T-helper 17 cell (primary cell): ENCODE measurements around the gene KRTAP25-1. TPM values are rescaled to one million over a fixed set of nuclear protein-coding genes. Genes with fewer than 3 reads are reported as not detected.

Experiments used
- ATAC-seq: fragments of 150-1000 bp; cut with Tn5 transposase; 2 replicates; pipeline ENCODE4 v1.10.0; 2021; ENCODE audit warnings: mild to moderate bottlenecking, moderate library complexity
- DNase-seq, 3 donors: peaks; one replicate each; pipeline versions ENCODE4 v3.0.0 to v3.0.0-alpha.2; 2020 to 2021
- H3K9me3 ChIP-seq: one replicate; pipeline ENCODE4 v1.7.0; 2013; ENCODE audit warnings: low read length, mild to moderate bottlenecking; ENCODE audit not compliant: control insufficient read depth, poor library complexity, severe bottlenecking
- H3K27ac Mint-ChIP-seq: one replicate; pipeline ENCODE4 v1.8.0; 2022; ENCODE audit warnings: mild to moderate bottlenecking, moderate library complexity, mixed read lengths
- H3K27me3 Mint-ChIP-seq: one replicate; pipeline ENCODE4 v1.8.0; 2022; ENCODE audit warnings: mixed read lengths
- H3K36me3 Mint-ChIP-seq: one replicate; pipeline ENCODE4 v1.8.0; 2022; ENCODE audit warnings: low read depth, mixed read lengths
- H3K4me1 Mint-ChIP-seq: one replicate; pipeline ENCODE4 v1.8.0; 2022; ENCODE audit warnings: mild to moderate bottlenecking, mixed read lengths
- H3K4me3 Mint-ChIP-seq: one replicate; pipeline ENCODE4 v1.8.0; 2022; ENCODE audit warnings: mild to moderate bottlenecking, moderate library complexity, mixed read lengths
- total RNA-seq, 4 donors: library from RNA in 2 of 4; stranded (reverse) in 2 of 4; gene quantifications; one replicate each; pipeline ENCODE4 v1.2.3 and lab custom pipeline; 2022 to 2026

KRTAP25-1 gene
- total RNA-seq (not detected), total RNA-seq (lab: John Stamatoyannopoulos, UW) (0 reads per million in 2 donors)

- H3K27ac Mint-ChIP-seq: no peak within 1 kb of the TSS
- no peaks in the 10 kb centered on the region for H3K4me1 Mint-ChIP-seq
- ATAC-seq: no peak
- no peaks in the 10 kb centered on the region for H3K36me3 Mint-ChIP-seq
- H3K9me3 ChIP-seq: no peaks in the 10 kb centered on the region
- H3K4me3 Mint-ChIP-seq: no peak within 1 kb of the TSS
- no peak for DNase-seq
- H3K27me3 Mint-ChIP-seq: no peaks in the 10 kb centered on the region
Measured at GRCh38 chr21:30289215-30289614, at the start of gene KRTAP25-1. Gene KRTAP25-1, minus strand, starts transcription at chr21:30289514. Its CDS starts 24 bp downstream, at chr21:30289490.

DNA sequence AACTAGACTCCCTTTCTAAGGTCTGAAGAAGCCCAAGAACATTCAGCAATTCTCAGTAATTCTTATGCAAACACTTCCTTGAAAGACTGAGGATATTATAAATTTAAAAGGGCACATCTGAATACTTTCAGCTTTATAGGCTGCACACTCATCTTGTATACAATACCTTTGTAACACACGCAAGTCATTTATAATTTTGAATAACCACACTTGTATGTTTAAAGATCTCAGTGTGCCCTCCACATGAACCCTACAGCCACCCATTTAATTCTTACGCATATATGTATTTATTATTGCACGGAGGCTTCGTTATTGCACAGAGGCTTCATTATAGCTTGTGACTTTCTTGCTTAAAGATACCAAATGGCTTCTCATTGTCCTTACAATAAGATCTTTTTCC, 49.4 kb upstream of the KRTAP25-1 start:
- H3K4me3 Mint-ChIP-seq: no peak overlapping the region
- H3K36me3 Mint-ChIP-seq: no peaks in the 10 kb centered on the region
- no peak overlapping the region for H3K27ac Mint-ChIP-seq
- ATAC-seq (no peak), DNase-seq (no peak)
- H3K9me3 ChIP-seq: no peaks in the 10 kb centered on the region
- H3K27me3 Mint-ChIP-seq: peaks cover 5% of the 10 kb centered on the region
- H3K4me1 Mint-ChIP-seq: no peaks in the 10 kb centered on the region

DNA sequence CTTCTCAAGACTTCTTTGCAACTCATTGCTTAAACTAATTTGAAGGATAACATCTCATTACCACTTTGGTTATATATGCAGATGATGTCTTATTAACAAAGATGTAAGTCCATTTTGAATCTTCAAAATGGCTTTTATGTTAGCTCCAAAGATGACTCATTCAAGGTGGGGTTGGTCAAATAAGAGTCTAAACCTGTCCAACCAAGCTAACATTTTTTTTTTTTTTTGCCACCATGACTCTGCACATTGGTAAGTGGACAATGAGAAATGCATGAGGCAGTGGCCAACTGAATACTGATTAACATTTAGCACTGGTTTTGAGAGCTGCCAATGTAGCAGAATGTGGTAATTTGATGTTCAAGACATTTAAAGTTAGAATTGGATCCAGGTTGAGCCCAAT, 48.5 kb upstream of the KRTAP25-1 start:
- Mint-ChIP-seq H3K36me3 (no peaks in the 10 kb centered on the region), H3K27me3 (peaks cover 4% of the 10 kb centered on the region), H3K4me1 (no peaks in the 10 kb centered on the region), H3K4me3 (no peak overlapping the region), H3K27ac (no peak overlapping the region)
- ATAC-seq: no peak
- no peak for DNase-seq
- H3K9me3 ChIP-seq: no peaks in the 10 kb centered on the region

GRCh38 chr21:30337276-30337744, 48.0 kb upstream of the KRTAP25-1 start, which contains the start of gene KRTAP27-1:
Gene KRTAP27-1, minus strand, starts transcription at chr21:30337694. Its CDS starts 26 bp downstream, at chr21:30337668.
- no peak for ATAC-seq
- Mint-ChIP-seq H3K27me3 (peaks cover 4% of the 10 kb centered on the region), H3K4me3 (no peak within 1 kb of the TSS), H3K27ac (no peak within 1 kb of the TSS), H3K36me3 (no peaks in the 10 kb centered on the region), H3K4me1 (no peaks in the 10 kb centered on the region)
- DNase-seq: no peak
- H3K9me3 ChIP-seq: no peaks in the 10 kb centered on the region

GRCh38 chr21:30336596-30336995, 47.3 kb upstream of the KRTAP25-1 start:
- Mint-ChIP-seq H3K36me3 (no peaks in the 10 kb centered on the region), H3K4me1 (no peaks in the 10 kb centered on the region), H3K27me3 (no peaks in the 10 kb centered on the region), H3K27ac (no peak overlapping the region), H3K4me3 (no peak overlapping the region)
- DNase-seq (no peak), ATAC-seq (no peak)
- H3K9me3 ChIP-seq: no peaks in the 10 kb centered on the region

DNA sequence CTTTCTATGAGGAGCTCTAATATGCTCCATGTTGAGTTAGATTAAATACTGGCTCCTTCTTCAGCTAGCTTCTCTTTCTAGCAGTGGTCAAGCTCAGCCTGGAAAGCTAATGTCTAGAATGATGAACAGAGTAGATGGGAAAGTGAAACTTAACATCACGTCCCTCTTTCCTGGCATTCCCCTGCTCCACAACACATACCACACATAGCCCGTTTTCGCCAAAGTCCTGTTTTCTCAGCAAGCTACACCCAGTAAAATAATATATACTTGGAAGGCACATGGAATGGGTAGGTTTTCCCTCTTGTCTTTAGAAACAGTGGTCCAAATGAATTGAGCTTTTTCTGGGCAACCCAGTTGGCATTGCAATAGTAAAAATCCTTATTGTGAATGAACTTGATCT, 44.4 kb upstream of the KRTAP25-1 start:
- H3K27me3 Mint-ChIP-seq: no peaks in the 10 kb centered on the region
- ATAC-seq (no peak), DNase-seq (no peak)
- no peaks in the 10 kb centered on the region for H3K36me3 Mint-ChIP-seq
- H3K4me3 Mint-ChIP-seq: no peak overlapping the region
- H3K27ac Mint-ChIP-seq: no peak overlapping the region
- no peaks in the 10 kb centered on the region for H3K4me1 Mint-ChIP-seq
- no peaks in the 10 kb centered on the region for H3K9me3 ChIP-seq

DNA sequence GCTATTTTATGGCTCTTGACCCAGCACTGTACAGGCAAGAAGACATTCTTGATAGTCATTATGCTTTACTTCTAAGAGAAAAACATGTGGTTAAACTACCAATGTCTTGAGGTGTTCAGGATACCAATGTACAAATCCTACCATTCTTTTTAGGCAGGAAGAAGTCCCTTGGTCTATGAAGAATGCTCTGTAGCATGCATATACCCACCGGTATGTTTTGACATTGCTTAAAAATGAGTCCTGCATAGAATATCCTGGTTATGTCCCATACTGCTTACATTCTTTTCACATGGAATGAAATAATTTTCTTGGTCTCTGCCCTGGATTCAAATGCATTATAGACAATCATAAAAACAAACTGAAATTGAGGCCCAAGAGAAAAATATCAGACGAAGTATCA, 43.4 kb upstream of the KRTAP25-1 start:
- Mint-ChIP-seq H3K4me3 (no peak overlapping the region), H3K27ac (no peak overlapping the region), H3K36me3 (no peaks in the 10 kb centered on the region), H3K27me3 (no peaks in the 10 kb centered on the region), H3K4me1 (no peaks in the 10 kb centered on the region)
- DNase-seq: no peak
- H3K9me3 ChIP-seq: no peaks in the 10 kb centered on the region
- ATAC-seq: no peak

DNA sequence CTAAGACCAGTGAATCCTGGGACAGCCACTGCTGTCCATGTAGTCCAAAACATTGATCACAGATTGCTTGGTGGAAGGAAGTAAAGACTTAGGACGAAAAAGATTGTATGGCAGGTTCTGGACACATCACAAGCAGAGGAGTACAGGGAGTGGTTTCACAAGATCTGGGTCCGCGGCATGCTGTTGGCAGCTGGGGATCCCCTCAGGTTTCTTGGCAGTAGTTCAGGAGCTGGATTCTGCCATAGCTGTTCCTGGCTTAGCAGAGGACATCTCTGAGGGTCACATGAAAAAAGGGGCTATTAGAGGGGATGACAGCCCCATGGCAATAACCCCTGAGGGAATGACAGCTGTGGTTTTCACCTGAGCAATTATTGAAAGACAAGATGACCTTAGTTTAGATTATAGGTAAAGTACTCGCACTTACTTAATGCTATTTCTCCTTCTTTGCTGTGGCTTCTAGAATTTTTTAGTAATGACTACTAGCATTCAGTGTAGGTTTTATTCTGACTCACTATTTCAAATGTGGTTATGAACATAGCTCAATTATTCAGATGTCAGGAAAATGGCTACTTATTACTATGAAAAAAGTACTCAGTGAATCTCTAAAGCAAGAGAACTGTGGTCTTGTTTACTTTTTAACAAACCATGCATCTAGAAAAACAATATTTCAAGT, 40.0 kb upstream of the KRTAP25-1 start:
- Mint-ChIP-seq H3K4me1 (no peaks in the 10 kb centered on the region), H3K36me3 (no peaks in the 10 kb centered on the region), H3K27ac (no peak overlapping the region), H3K27me3 (no peaks in the 10 kb centered on the region), H3K4me3 (no peak overlapping the region)
- peaks cover 3% of the 10 kb centered on the region for H3K9me3 ChIP-seq
- DNase-seq: no peak
- no peak for ATAC-seq

GRCh38 chr21:30326390-30326789, 37.1 kb upstream of the KRTAP25-1 start:
- Mint-ChIP-seq H3K36me3 (no peaks in the 10 kb centered on the region), H3K27ac (no peak overlapping the region), H3K4me3 (no peak overlapping the region), H3K27me3 (no peaks in the 10 kb centered on the region), H3K4me1 (no peaks in the 10 kb centered on the region)
- ATAC-seq (no peak), DNase-seq (no peak)
- peaks cover 3% of the 10 kb centered on the region for H3K9me3 ChIP-seq

DNA sequence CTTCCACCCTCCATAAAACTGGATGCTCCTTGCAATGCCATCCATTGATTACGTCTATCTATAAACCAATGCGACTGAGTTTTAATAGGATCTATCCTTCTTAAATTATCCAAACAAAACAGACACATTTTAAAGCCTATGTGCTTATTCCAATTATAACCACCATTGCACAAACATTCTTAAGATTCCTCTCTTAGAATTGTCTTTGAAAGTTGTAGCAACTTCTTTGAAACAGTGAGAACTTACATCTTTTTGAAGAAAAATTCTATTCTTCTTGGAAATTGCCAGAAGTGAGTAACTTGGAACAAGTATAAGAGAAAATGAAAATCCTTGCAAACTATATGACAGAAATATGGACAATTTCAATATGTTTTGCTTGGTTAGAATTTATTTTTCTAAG, 30.9 kb upstream of the KRTAP25-1 start, which contains the start of gene KRTAP26-1:
TSS of gene KRTAP26-1 (minus strand) at position 101 of the 400 bp plus-strand sequence. CDS start 280 bp downstream, outside the sequence.
- H3K4me3 Mint-ChIP-seq: no peak within 1 kb of the TSS
- no peaks in the 10 kb centered on the region for H3K36me3 Mint-ChIP-seq
- no peak within 1 kb of the TSS for H3K27ac Mint-ChIP-seq
- no peaks in the 10 kb centered on the region for H3K4me1 Mint-ChIP-seq
- no peak for DNase-seq
- no peak for ATAC-seq
- H3K27me3 Mint-ChIP-seq: no peaks in the 10 kb centered on the region
- H3K9me3 ChIP-seq: peaks cover 3% of the 10 kb centered on the region

DNA sequence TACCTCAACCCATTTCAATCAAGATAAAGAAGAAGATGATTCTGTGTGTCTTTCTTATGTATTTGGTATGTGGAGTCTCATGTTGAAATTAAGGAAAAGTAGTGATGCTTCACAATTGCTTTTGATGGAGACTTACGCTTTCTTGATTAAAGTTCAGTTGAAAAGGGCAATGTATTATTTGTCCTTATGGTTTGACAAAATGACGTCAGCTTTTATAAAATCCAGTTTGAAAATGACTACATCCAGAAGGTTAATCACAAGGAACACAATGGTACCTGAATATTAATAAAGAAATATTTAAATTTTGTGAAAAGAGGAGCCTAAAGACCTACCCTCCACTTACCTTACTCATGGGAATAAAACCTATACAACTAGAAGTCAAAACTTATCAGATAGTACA, 26.4 kb upstream of the KRTAP25-1 start:
- DNase-seq (no peak), ATAC-seq (no peak)
- Mint-ChIP-seq H3K36me3 (no peaks in the 10 kb centered on the region), H3K27ac (no peak overlapping the region), H3K4me3 (no peak overlapping the region), H3K4me1 (no peaks in the 10 kb centered on the region), H3K27me3 (no peaks in the 10 kb centered on the region)
- H3K9me3 ChIP-seq: no peaks in the 10 kb centered on the region

GRCh38 chr21:30306884-30307283, 17.6 kb upstream of the KRTAP25-1 start:
- Mint-ChIP-seq H3K27me3 (no peaks in the 10 kb centered on the region), H3K4me3 (no peak overlapping the region), H3K27ac (no peak overlapping the region), H3K4me1 (no peaks in the 10 kb centered on the region), H3K36me3 (no peaks in the 10 kb centered on the region)
- ATAC-seq (no peak), DNase-seq (no peak)
- no peaks in the 10 kb centered on the region for H3K9me3 ChIP-seq

- Mint-ChIP-seq H3K4me1 (no peaks in the 10 kb centered on the region), H3K36me3 (no peaks in the 10 kb centered on the region), H3K27me3 (no peaks in the 10 kb centered on the region), H3K4me3 (no peak overlapping the region), H3K27ac (no peak overlapping the region)
- ATAC-seq (no peak), DNase-seq (no peak)
- no peaks in the 10 kb centered on the region for H3K9me3 ChIP-seq
Measured at GRCh38 chr21:30305136-30305535, 15.8 kb upstream of the KRTAP25-1 start.

GRCh38 chr21:30282850-30283249, 6.5 kb downstream of the KRTAP25-1 start, which contains the start of gene KRTAP24-1:
Gene KRTAP24-1, minus strand, starts transcription at chr21:30282950. Its CDS starts 18 bp downstream, at chr21:30282932.
- ATAC-seq (no peak), DNase-seq (no peak)
- H3K9me3 ChIP-seq: no peaks in the 10 kb centered on the region
- Mint-ChIP-seq H3K27ac (no peak within 1 kb of the TSS), H3K4me3 (no peak within 1 kb of the TSS), H3K36me3 (no peaks in the 10 kb centered on the region), H3K27me3 (no peaks in the 10 kb centered on the region), H3K4me1 (no peaks in the 10 kb centered on the region)
